Measurements from ENCODE around the gene BYSL.

GRCh38 chr6:41932378-41932777 is 11.1 kb downstream of the BYSL start:
- TF ChIP-seq, protein P1, sequence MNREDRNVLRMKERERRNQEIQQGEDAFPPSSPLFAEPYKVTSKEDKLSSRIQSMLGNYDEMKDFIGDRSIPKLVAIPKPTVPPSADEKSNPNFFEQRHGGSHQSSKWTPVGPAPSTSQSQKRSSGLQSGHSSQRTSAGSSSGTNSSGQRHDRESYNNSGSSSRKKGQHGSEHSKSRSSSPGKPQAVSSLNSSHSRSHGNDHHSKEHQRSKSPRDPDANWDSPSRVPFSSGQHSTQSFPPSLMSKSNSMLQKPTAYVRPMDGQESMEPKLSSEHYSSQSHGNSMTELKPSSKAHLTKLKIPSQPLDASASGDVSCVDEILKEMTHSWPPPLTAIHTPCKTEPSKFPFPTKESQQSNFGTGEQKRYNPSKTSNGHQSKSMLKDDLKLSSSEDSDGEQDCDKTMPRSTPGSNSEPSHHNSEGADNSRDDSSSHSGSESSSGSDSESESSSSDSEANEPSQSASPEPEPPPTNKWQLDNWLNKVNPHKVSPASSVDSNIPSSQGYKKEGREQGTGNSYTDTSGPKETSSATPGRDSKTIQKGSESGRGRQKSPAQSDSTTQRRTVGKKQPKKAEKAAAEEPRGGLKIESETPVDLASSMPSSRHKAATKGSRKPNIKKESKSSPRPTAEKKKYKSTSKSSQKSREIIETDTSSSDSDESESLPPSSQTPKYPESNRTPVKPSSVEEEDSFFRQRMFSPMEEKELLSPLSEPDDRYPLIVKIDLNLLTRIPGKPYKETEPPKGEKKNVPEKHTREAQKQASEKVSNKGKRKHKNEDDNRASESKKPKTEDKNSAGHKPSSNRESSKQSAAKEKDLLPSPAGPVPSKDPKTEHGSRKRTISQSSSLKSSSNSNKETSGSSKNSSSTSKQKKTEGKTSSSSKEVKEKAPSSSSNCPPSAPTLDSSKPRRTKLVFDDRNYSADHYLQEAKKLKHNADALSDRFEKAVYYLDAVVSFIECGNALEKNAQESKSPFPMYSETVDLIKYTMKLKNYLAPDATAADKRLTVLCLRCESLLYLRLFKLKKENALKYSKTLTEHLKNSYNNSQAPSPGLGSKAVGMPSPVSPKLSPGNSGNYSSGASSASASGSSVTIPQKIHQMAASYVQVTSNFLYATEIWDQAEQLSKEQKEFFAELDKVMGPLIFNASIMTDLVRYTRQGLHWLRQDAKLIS (CRISPR knock-in tag; IDR thresholded peaks at IDR 0.05; ENCODE audit: borderline replicate concordance), result no peak
- TF ChIP-seq CTCF (IDR thresholded peaks at IDR 0.05), result no peak
- TF ChIP-seq, protein P2, sequence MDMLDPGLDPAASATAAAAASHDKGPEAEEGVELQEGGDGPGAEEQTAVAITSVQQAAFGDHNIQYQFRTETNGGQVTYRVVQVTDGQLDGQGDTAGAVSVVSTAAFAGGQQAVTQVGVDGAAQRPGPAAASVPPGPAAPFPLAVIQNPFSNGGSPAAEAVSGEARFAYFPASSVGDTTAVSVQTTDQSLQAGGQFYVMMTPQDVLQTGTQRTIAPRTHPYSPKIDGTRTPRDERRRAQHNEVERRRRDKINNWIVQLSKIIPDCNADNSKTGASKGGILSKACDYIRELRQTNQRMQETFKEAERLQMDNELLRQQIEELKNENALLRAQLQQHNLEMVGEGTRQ (CRISPR knock-in tag; IDR thresholded peaks at IDR 0.05), result no peak
